ENCODE results near the gene ACVRL1.

The ACVRL1 gene

DNA sequence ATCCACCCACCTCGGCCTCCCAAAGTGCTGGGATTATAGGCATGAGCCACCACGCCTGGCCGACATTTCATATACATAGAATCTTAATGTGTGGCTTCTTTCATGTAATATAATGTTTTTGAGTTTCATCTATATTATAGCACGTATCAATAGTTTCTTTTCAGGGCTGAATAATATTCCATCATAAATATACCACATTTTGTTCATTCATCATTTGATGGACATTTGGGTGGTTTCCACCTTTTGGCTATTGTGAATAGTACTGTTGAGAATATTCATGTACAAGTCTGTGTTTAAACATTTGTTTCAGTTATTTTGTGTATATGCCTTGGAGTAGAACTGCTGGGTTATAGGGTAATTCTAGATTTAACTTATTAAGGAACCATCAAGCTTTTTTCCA lies 56.2 kb downstream of the ACVRL1 start:
- DNase-seq (ENCODE audit: low spot score) = no peak

DNA sequence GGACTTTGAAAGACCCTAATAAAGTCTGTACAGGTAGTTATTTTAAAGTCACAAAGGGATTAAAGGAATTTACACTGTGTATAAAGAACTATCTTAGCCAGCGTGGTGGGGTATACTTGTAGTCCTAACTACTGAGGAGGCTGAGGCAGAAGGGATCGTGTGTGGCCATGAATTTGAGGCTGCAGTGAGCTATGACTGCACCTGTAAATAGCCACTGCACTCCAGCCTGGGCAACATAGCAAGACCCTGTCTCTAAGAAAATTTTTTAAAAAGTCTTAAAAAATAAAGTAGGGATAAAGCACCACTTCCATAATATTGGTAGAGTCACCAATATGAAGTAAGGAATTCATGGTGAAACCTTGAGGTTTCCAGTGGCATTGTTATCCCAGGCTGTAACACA lies 62.3 kb downstream of the ACVRL1 start:
- no peak for DNase-seq (ENCODE audit: low spot score)

DNA sequence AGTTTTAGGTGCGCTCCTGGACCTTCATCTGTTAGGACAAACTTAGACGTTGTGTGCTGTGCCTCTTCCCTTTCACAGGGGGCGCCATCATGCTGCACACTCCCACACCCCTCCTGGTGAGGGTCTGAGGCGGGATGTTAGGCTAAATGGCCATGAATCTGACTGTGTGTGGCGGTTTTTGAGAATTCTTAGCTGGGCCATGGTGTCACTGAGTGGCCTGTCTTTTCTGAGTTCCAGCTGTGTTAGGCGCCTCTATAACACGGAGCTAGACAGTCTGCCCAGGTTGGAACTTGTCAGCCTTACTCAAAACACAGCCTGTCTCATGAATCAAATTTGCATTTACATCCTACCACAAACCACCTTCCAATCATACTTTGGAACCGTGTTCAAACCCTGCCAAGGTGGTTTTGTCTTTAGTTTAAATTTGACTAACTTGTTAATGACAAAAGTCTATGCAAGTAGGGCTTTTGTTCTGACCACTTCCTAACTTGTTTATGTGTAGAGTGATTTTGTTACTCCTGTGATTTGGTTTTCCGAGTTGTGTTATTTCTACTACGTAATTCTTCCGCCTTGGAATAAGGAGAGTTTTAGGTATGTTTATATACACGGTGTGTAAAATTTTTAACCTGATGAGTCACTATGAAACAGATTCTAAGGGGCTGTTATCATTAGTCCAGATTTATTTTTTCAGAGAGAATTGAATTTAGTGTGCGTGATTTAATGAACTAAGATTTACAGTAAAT lies 63.8 kb downstream of the ACVRL1 start:
- DNase-seq (ENCODE audit: low spot score) = no peak

DNA sequence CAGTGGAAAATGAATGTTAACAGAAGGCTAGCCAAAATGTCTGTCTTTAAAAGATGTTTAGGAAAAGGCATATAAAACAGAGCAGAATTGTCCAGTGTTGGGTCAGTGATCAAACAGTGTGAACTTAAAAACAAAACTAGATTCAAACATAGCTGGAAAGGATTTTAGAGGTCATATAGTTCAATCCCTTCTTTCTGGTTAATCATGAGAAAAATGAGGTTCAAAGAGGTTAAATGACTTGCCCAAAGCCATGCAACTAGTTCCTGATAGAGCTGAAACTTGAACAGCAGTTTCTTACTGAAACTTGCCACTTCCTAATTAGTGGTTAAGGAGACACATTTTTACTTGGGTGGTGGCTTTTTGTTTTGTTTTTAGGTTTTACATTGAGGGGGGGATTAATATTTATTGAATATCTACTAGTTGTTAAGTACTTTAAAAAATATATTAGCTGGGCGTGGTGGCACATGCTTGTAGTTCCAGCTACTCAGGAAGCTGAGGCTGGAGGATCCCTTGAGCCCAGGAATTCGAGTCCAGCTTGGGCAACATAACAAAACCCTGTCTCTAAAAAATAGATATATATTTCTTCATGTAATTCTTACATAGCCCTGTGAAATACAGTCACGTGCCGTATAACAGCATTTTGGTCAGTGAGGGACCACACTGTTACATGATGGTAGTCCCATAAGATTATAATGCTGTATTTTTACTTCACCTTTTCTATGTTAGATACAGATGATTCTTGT lies 64.5 kb downstream of the ACVRL1 start:
- DNase-seq (ENCODE audit: low spot score) = no peak

DNA sequence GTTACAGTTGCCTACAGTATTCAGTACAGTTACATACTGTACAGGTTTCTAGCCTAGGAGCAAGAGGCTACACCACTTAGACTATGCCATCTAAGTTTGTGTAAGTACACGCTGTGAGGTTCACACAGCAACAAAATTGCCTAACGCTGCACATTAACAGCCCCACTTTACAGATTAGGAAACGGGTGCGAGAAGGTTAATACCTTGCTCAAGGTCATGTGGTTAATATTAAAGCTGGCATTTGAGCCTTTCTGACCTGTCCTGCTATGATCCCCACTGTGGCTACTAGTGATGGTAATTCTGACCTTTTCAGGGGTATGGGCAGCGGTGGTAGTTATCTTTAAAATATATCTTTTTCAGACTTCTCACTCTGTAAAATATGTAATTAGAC lies 65.1 kb downstream of the ACVRL1 start:
- no peak for DNase-seq (ENCODE audit: low spot score)

DNA sequence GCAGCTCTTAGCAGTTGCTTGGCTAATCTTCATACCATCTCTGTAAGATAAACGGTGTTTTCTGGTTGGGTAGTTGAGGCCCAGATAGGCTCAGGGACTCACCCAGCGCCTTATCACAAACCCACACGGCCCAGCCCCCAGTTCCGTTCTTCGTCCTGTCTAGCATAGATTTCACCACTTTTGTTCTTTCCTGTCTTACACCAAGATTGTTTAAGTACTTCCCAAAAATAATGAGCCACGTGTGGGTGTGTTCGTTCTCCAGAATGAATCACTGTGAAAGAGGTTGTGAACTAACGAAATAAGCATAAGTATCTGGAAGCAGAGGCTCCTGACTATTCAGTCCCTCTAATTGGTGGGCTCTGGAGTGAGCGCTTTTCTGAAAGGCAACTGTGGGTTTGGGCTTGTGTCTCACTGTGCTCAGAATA lies 65.6 kb downstream of the ACVRL1 start:
- DNase-seq (ENCODE audit: low spot score) = no peak
